ENCODE measurements around the gene RASSF7. TPM values are rescaled to one million over a fixed set of nuclear protein-coding genes. Genes with fewer than 3 reads are reported as not detected.

Gene RASSF7
- total and polyA plus RNA-seq, 2 of the 8 experiments (the other 6 are each of a cell fraction or from before 2014, with no cell fraction given) = 22.3 to 43.9 TPM

DNA sequence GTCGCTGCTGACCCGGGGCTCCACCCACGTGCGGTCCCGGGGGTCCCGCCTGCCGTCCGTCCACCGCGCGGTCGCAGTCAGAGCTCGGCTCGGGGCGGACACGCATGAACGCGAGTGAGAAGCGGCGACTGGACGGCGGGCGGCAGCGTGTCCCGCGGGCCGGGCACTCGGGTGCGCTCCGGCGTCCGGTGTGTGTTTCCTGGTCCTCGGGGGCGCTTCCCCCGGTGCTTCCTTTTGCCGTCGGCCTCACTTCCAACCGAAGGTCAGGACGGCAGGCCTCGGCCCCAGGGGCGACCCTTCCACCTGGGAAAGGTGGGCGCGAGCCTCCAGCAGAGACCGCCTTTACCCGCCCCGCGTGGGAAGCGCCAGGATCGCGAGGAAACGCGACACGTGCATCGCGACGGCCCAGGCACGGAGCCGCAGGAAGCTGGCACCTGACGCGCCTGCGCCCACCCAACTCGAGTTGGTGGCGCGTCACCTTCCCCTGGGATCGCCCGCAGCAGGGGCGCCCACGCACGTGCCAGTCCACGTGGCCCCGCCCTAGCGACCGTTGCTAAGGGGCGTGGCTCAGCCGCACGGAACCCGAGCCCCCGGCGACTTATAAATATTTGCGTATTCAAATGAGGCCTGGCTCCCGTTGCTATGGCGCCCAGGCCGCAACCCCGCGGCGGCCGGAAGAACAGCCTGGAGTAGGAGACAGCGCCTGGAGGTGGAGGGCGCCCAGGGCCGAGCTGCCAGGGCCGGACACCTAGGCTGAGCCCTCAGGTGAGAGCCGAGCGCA lies 23.7 kb upstream of the RASSF7 start, which contains the start of gene LRRC56:
TSS of gene LRRC56 (plus strand) at position 687 of the 781 bp plus-strand sequence. CDS start 3,158 bp downstream, outside the sequence.
- H3K23ac ChIP-seq (ENCODE audit: insufficient read length) = no peak within 1 kb of the TSS
- peaks cover 21% of the 10 kb centered on the region; the same call in 1 of the 2 replicates for H3K23me2 ChIP-seq (ENCODE audit: low read depth, low read length)
- H2BK12ac ChIP-seq (ENCODE audit: low read depth, low read length) = peak within 1 kb of the TSS; percentile 98; the same call in 1 of the 2 replicates
- peak within 1 kb of the TSS; percentile 93 for H4K8ac ChIP-seq (ENCODE audit: extremely low read depth, insufficient read depth, low read length)
- peak within 1 kb of the TSS; percentile 99 for H3K18ac ChIP-seq (ENCODE audit: extremely low read depth, low read length)
- peak within 1 kb of the TSS; percentile 94 for H3K4ac ChIP-seq (replicated peaks; ENCODE audit: insufficient read length, low read depth, low read length)
- no peak within 1 kb of the TSS for H3K27ac ChIP-seq (ENCODE audit: low read depth, low read length)
- H3K79me2 ChIP-seq (ENCODE audit: control insufficient read depth in 1 of 2, insufficient read depth in 2 of 2, low read length in 2 of 2) = no peaks in the 10 kb centered on the region
- H3K36me3 ChIP-seq (ENCODE audit: control insufficient read depth in 2 of 4, insufficient read depth in 4 of 4, low read length in 3 of 4) = peaks cover 0 to 15% (median 6%) of the 10 kb centered on the region in 4 experiments; a peak in 5 of 8 replicates
- H3K4me2 ChIP-seq (ENCODE audit: insufficient read depth in 1 of 2, low read depth in 2 of 2, low read length in 2 of 2) = peak within 1 kb of the TSS; percentile 61 to 82
- H3K9ac ChIP-seq (replicated peaks in 1 of 4; ENCODE audit: extremely low read depth in 1 of 4, low read depth in 3 of 4, low read length in 3 of 4) = no peak within 1 kb of the TSS; a peak in 1 of 7 replicates
- H2BK5ac ChIP-seq (ENCODE audit: low read depth, low read length) = peak within 1 kb of the TSS; percentile 71; the same call in 1 of the 2 replicates
- CTCF ChIA-PET (ENCODE audit: partially characterized antibody) = interaction anchor here (1.1 to 1.4 kb wide), 2 partner anchors 10 to 16 kb away, joined by 3 to 4 read pairs; no protein-coding TSS in a partner anchor
- 0 out of 2 replicates have a peak within 1 kb of the TSS, but pooled peaks have one; percentile 18 for H2BK20ac ChIP-seq (ENCODE audit: low read length)
- H2AK5ac ChIP-seq (ENCODE audit: low read depth, low read length) = peak within 1 kb of the TSS; percentile 48; the same call in 1 of the 2 replicates
- peaks cover 7 to 9% of the 10 kb centered on the region in 2 experiments for H4K20me1 ChIP-seq (replicated peaks in 1 of 2; ENCODE audit: control insufficient read depth in 1 of 2, insufficient read depth in 2 of 2, low read length in 2 of 2)
- no peak within 1 kb of the TSS for H2AFZ ChIP-seq (ENCODE audit: low read length)
- H2BK120ac ChIP-seq (replicated peaks; ENCODE audit: low read depth, low read length) = peak within 1 kb of the TSS; percentile 43
- peaks cover 0 to 16% (median 6%) of the 10 kb centered on the region in 4 experiments; a peak in 5 of 7 replicates for H3K27me3 ChIP-seq (replicated peaks in 1 of 4; ENCODE audit: control insufficient read depth in 3 of 4, extremely low read depth in 1 of 4, insufficient read depth in 3 of 4, low read length in 3 of 4)
- H2BK15ac ChIP-seq (ENCODE audit: low read length) = peak within 1 kb of the TSS; percentile 61; the same call in 1 of the 2 replicates
- H3K4me3 ChIP-seq (ENCODE audit: extremely low read depth in 1 of 4, insufficient read depth in 2 of 4, low read depth in 3 of 4, low read length in 4 of 4) = peak within 1 kb of the TSS; percentile 24 to 81 (median 52)
- no peaks in the 10 kb centered on the region for H3K9me3 ChIP-seq (ENCODE audit: insufficient read depth in 2 of 2, low read depth in 1 of 2, low read length in 1 of 2)
- peak within 1 kb of the TSS; percentile 1 for H4K5ac ChIP-seq (ENCODE audit: insufficient read length, low read depth, low read length)
- H4K91ac ChIP-seq (replicated peaks; ENCODE audit: insufficient read length, low read length) = peak within 1 kb of the TSS; percentile 51
- DNase-seq (ENCODE audit: low read depth in 1 of 2, low spot score in 2 of 2) (peak in 1 of 2 experiments; percentile 88), FAIRE-seq (no peak)
- no peaks in the 10 kb centered on the region for H3K79me1 ChIP-seq (ENCODE audit: low read depth, low read length)
- no peak within 1 kb of the TSS for H3K56ac ChIP-seq (replicated peaks; ENCODE audit: insufficient read length, low read depth, low read length)
- POLR2A ChIA-PET (ENCODE audit: partially characterized antibody) = interaction anchor here (0.5 to 2.5 kb wide), 11 partner anchors 12 to 276 kb away, joined by 3 to 11 read pairs (median 4); partner anchors contain the start of genes PHRF1, RNH1 and SCT
- WGBS, 2 experiments (ENCODE audit: extremely low coverage in 1 of 2, insufficient coverage in 1 of 2, insufficient read length in 1 of 2, insufficient replicate concordance in 2 of 2, low coverage in 1 of 2, low lambda C conversion rate in 2 of 2, missing lambda C conversion rate in 1 of 2) = 6% methylated on average over 60 of the region's 93 CpGs; no CpG with 5 or more reads in 1 of the 2 experiments
- H3K4me1 ChIP-seq (replicated peaks in 1 of 4; ENCODE audit: control insufficient read depth in 3 of 4, insufficient read depth in 4 of 4, low read length in 3 of 4) = peaks cover 0 to 19% (median 10%) of the 10 kb centered on the region in 4 experiments; a peak in 5 of 7 replicates
- H3K14ac ChIP-seq (ENCODE audit: insufficient read length) = no peak within 1 kb of the TSS
- TF ChIP-seq TCF12 (IDR thresholded peaks at IDR 0.05; ENCODE audit: low read depth, low read length) = no peak
- peak; percentile 70 for TF ChIP-seq ASH2L (IDR thresholded peaks at IDR 0.05; ENCODE audit: low read length)
- TF ChIP-seq BACH1 (IDR thresholded peaks at IDR 0.05; ENCODE audit: low read length) = peak; percentile 87
- TF ChIP-seq BRCA1 (IDR thresholded peaks at IDR 0.05; ENCODE audit: low read depth, low read length) = no peak
- TF ChIP-seq POLR2A (IDR thresholded peaks at IDR 0.05; ENCODE audit: control extremely low read depth in 1 of 2, low read depth in 2 of 2, low read length in 2 of 2) = no peak
- peak; percentile 84; the same call in 1 of the 2 replicates for TF ChIP-seq E2F6 (IDR thresholded peaks at IDR 0.05)
- TF ChIP-seq RNF2 (IDR thresholded peaks at IDR 0.05; ENCODE audit: borderline replicate concordance, low read depth, low read length, missing control alignments, poor library complexity, severe bottlenecking) = no peak
- TF ChIP-seq PHF8 (conservative IDR thresholded peaks at IDR 0.05; ENCODE audit: low read depth, low read length) = peak; percentile 38; the same call in 1 of the 2 replicates
- peak in 1 of 2 experiments; percentile 55; a peak in 2 of 4 replicates for TF ChIP-seq SIN3A (conservative IDR thresholded peaks at IDR 0.05 in 1 of 2, IDR thresholded peaks at IDR 0.05 in 1 of 2; ENCODE audit: low read depth in 1 of 2, low read length in 2 of 2)
- TF ChIP-seq YY1 (IDR thresholded peaks at IDR 0.05; ENCODE audit: low read depth, low read length) = no peak
